Loucy (cell line): ENCODE data around the gene NPTXR.

Experiments used
- H2AFZ ChIP-seq: fragments of 200-600 bp; sonication (generic); 2 replicates; pipeline ENCODE4 v1.6.0; 2016; ENCODE audit warnings: antibody characterized with exemption, mild to moderate bottlenecking, low read length, moderate library complexity
- H3F3A ChIP-seq: fragments of 200-600 bp; 2 replicates; pipeline ENCODE4 v1.6.0; 2016; ENCODE audit warnings: antibody characterized with exemption, low read depth, mild to moderate bottlenecking
- H3K27me3 ChIP-seq: fragments of 200-600 bp; sonication (generic); 2 replicates; pipeline ENCODE4 v1.6.1; 2014; ENCODE audit warnings: low read length, mild to moderate bottlenecking; ENCODE audit not compliant: insufficient read depth, poor library complexity, severe bottlenecking
- H3K36me3 ChIP-seq: fragments of 200-600 bp; sonication (generic); 2 replicates; pipeline ENCODE4 v1.6.1; 2016; ENCODE audit warnings: low read length; ENCODE audit not compliant: insufficient read depth
- H3K4me1 ChIP-seq: fragments of 200-600 bp; sonication (generic); 2 replicates; pipeline ENCODE4 v1.5.1; 2014; ENCODE audit warnings: low read length, mild to moderate bottlenecking; ENCODE audit not compliant: insufficient read depth, poor library complexity, severe bottlenecking
- H3K4me2 ChIP-seq: fragments of 200-600 bp; sonication (generic); 2 replicates; pipeline ENCODE4 v1.6.0; 2014; ENCODE audit warnings: antibody characterized with exemption, low read length, low read depth, mild to moderate bottlenecking; ENCODE audit not compliant: poor library complexity, severe bottlenecking
- H3K4me3 ChIP-seq: fragments of 200-600 bp; sonication (generic); 2 replicates; pipeline ENCODE4 v1.5.1; 2014; ENCODE audit warnings: low read length, mild to moderate bottlenecking, mixed read lengths; ENCODE audit not compliant: poor library complexity, severe bottlenecking
- H3K79me2 ChIP-seq: fragments of 200-600 bp; sonication (generic); 2 replicates; pipeline ENCODE4 v1.6.1; 2014; ENCODE audit warnings: low read length; ENCODE audit not compliant: insufficient read depth
- H3K9ac ChIP-seq: fragments of 200-600 bp; sonication (generic); 2 replicates; pipeline ENCODE4 v1.6.0; 2014; ENCODE audit warnings: mild to moderate bottlenecking, low read depth, low read length, moderate library complexity; ENCODE audit not compliant: poor library complexity, severe bottlenecking
- H3K9me2 ChIP-seq: fragments of 200-600 bp; sonication (generic); replicated peaks from 2 replicates; pipeline ENCODE4 v1.6.1; 2016; ENCODE audit warnings: low read depth, low read length, mixed read lengths
- H3K9me3 ChIP-seq: fragments of 200-600 bp; sonication (generic); 2 replicates; pipeline ENCODE4 v1.6.1; 2014; ENCODE audit warnings: mild to moderate bottlenecking, antibody characterized with exemption, low read length, low read depth; ENCODE audit not compliant: insufficient read depth
- H4K20me1 ChIP-seq: fragments of 200-600 bp; sonication (generic); 2 replicates; pipeline ENCODE4 v1.6.0; 2014; ENCODE audit warnings: antibody characterized with exemption, low read length, mild to moderate bottlenecking; ENCODE audit not compliant: insufficient read depth, poor library complexity, severe bottlenecking
- EZH2phosphoT487 ChIP-seq: fragments of 200-600 bp; IDR thresholded peaks from 2 replicates; pipeline ENCODE4 v1.6.1; 2018; ENCODE audit warnings: antibody characterized with exemption, mild to moderate bottlenecking, moderate library complexity, borderline replicate concordance
- TF ChIP-seq, protein P1 (sequence below): fragments of 200-600 bp; sonication (generic); conservative IDR thresholded peaks from 2 replicates; pipeline ENCODE4 v1.5.1; 2014; ENCODE audit warnings: mild to moderate bottlenecking, antibody characterized with exemption, low read length

NPTXR gene

DNA sequence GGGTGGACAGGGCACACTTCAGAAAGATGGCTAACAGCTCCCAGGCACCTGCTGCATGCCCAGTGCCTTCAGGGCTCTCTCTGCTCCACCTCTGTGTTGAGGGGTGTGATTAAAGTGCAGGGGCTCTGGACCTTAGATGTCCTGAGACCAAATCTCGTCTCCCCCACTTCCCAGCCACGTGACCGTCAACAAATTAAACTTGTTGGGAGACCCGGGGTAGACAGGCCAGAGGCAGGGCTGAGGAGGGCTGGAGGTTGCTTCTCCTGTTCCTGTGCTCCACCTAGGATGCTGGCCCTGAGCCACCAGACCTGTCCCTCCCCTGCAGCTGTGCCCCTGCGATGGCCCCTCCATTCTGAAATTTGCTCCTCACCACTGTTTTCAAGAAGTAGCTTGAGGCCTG is 17.0 kb downstream of the NPTXR start:
- H3K9ac ChIP-seq, result no peak overlapping the region
- no peaks in the 10 kb centered on the region for H3F3A ChIP-seq
- no peak for TF ChIP-seq EZH2phosphoT487
- TF ChIP-seq, protein P1, sequence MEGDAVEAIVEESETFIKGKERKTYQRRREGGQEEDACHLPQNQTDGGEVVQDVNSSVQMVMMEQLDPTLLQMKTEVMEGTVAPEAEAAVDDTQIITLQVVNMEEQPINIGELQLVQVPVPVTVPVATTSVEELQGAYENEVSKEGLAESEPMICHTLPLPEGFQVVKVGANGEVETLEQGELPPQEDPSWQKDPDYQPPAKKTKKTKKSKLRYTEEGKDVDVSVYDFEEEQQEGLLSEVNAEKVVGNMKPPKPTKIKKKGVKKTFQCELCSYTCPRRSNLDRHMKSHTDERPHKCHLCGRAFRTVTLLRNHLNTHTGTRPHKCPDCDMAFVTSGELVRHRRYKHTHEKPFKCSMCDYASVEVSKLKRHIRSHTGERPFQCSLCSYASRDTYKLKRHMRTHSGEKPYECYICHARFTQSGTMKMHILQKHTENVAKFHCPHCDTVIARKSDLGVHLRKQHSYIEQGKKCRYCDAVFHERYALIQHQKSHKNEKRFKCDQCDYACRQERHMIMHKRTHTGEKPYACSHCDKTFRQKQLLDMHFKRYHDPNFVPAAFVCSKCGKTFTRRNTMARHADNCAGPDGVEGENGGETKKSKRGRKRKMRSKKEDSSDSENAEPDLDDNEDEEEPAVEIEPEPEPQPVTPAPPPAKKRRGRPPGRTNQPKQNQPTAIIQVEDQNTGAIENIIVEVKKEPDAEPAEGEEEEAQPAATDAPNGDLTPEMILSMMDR, result no peak
- H3K4me3 ChIP-seq, result no peak overlapping the region
- H3K9me2 ChIP-seq, result no peaks in the 10 kb centered on the region
- no peak overlapping the region for H3K4me2 ChIP-seq
- no peaks in the 10 kb centered on the region for H3K4me1 ChIP-seq
- H3K79me2 ChIP-seq, result no peaks in the 10 kb centered on the region
- H3K27me3 ChIP-seq, result no peaks in the 10 kb centered on the region
- no peak overlapping the region for H2AFZ ChIP-seq
- no peaks in the 10 kb centered on the region for H3K36me3 ChIP-seq
- no peaks in the 10 kb centered on the region for H3K9me3 ChIP-seq
- H4K20me1 ChIP-seq, result no peaks in the 10 kb centered on the region

DNA sequence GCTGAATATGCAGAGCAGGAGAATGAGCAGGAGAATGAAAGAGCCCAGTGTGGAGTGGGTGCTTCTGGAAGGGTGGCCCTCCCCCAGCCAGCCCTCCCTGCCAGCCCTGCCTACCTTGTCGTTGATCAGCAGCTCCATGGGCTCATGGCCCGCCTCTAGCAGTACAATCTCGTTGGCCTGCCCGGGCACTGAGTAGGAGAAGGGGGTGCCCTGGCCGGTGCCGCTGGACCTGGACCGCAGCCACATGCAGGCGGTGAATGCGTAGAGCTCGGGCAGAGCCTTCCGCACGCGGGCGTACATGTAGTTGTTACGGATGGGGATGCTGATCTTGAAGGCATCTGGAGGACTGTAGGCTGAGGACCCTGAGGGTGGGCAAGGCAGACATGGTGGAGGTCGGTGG is 17.4 kb downstream of the NPTXR start:
- Histone ChIP-seq H3K79me2 (no peaks in the 10 kb centered on the region), H4K20me1 (no peaks in the 10 kb centered on the region), H3K9me2 (no peaks in the 10 kb centered on the region), H2AFZ (no peak overlapping the region), H3K4me2 (no peak overlapping the region), H3K9me3 (no peaks in the 10 kb centered on the region), H3K36me3 (no peaks in the 10 kb centered on the region), H3K4me1 (no peaks in the 10 kb centered on the region), H3K27me3 (no peaks in the 10 kb centered on the region), H3K9ac (no peak overlapping the region), H3F3A (no peaks in the 10 kb centered on the region), H3K4me3 (no peak overlapping the region)
- TF ChIP-seq, protein P1, result no peak
- TF ChIP-seq EZH2phosphoT487, result no peak

DNA sequence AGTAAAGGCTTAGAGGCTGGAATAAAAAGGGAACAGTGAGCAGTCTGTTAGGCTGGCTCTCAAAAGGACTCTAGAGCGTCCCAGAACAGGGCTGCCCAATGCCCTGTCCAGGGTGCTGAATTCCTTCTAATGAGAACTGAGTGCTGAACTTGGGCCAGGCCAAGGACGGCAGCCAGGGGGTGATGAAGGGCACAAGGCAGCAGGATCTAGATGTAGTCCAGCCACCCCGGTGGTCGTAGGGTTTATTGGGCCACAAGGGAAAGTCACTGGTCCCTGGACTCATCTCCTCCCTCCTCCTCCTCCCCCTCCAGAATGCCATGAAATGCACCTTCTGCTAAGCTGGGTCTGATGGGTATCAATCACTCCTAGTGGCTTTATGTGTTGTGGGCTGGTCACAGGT is 19.2 kb downstream of the NPTXR start:
- Histone ChIP-seq H3K79me2 (no peaks in the 10 kb centered on the region), H3F3A (no peaks in the 10 kb centered on the region), H3K27me3 (no peaks in the 10 kb centered on the region), H3K4me1 (no peaks in the 10 kb centered on the region), H3K36me3 (no peaks in the 10 kb centered on the region), H4K20me1 (no peaks in the 10 kb centered on the region), H3K9ac (no peak overlapping the region), H3K4me2 (no peak overlapping the region), H3K9me2 (no peaks in the 10 kb centered on the region), H2AFZ (no peak overlapping the region), H3K4me3 (no peak overlapping the region), H3K9me3 (no peaks in the 10 kb centered on the region)
- TF ChIP-seq, protein P1, result peak; percentile 67
- TF ChIP-seq EZH2phosphoT487, result no peak
